NCI-H526 treated with DMSO at 0.1 percent for 48 hours (cell line): Measurements from ENCODE around the gene SOX12.
A peak's percentile ranks its signal among the peaks of the same experiment; 100 is the strongest.
"Not testable (repeated sequence)": the region's sequence is repeated elsewhere in the genome, so short reads cannot be mapped to it uniquely, and the experiment has no call there.

Experiments used
- DNase-seq: peaks from one replicate; lab custom pipeline; 2025; lab: John Stamatoyannopoulos, UW

The SOX12 gene

DNA sequence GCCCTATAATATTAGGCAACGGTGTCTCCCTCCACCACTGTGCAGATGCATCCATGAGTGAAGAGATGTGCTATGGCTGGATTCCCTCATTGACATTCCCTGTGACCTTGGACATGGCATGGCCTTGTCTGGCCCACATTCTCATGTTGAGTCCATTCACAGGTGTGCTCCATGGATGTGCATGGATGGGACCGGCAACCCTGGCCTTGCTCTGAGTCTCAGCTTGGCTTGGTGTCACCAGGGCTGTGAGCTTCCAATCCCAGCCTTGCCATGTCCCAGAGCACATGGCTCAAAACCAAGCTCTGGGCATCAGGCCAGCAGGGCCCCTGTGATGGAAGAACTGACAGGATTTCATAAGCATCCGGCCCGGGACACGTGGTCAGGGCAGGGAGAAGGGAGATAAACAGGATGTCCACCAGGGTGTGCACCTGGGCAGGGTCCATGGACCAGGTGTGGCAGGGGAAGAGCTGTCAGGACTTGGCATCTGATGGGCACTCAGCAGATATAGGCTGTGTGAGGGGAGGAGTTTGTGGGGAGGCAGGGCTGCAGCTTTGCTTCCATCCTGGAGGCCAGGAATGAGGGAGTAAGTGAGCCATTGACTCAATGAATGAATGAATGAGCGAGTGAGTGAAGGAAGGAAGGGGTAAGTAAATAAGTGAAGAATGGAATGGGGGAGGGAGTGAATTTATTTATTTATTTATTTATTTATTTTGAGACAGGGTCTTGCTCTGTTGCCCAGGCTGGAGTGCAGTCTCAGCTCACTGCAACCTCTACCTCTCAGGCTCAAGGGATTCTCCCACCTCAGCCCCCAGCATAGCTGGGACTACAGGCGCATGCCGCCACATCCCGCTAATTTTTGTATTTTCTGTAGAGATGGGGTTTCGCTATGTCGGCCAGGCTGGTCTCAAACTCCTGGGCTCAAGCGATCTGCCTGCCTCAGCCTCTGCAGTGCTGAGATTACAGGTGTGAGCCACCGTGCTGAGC, 37.2 kb downstream of the SOX12 start:
- DNase-seq = peak; percentile 67

DNA sequence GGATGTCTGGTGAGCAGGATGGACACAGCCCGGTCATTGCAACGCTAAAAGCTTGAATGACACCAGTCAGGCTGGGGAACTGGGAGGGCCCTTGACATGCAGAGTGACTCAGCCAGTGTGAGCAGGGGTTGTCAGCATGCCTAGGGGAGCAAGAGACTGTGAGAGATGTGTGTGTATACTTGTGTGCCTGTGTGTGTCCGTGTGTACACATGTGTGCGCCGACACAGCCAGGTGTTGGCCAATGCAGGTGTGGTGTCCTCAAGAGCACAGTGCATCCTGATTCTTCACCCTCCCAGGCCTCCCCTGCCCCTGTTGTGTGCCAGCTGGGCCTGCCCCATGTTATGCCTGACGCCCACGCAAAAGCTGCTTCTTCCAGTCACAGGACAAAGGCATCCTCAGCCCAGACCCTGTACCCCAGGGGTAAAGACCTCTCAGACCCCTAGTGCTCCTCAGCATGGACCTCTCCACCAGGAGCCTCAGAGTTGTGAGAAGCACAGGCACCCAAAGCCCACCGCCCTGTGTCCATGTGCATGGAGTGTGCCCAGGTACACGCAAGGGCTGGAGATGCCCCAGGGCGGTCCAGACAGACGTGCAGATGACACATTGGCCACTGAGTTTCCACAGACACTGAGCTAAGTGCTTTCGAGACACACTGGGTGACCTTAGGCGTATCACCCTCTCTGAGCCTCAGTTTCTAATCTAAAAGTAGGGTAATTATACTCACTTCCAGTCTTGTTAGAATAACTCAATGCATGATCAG, 38.1 kb downstream of the SOX12 start:
- no peak for DNase-seq

- no peak for DNase-seq
These were observed 39.8 kb downstream of the SOX12 start for GRCh38 chr20:364905-365794.

DNA sequence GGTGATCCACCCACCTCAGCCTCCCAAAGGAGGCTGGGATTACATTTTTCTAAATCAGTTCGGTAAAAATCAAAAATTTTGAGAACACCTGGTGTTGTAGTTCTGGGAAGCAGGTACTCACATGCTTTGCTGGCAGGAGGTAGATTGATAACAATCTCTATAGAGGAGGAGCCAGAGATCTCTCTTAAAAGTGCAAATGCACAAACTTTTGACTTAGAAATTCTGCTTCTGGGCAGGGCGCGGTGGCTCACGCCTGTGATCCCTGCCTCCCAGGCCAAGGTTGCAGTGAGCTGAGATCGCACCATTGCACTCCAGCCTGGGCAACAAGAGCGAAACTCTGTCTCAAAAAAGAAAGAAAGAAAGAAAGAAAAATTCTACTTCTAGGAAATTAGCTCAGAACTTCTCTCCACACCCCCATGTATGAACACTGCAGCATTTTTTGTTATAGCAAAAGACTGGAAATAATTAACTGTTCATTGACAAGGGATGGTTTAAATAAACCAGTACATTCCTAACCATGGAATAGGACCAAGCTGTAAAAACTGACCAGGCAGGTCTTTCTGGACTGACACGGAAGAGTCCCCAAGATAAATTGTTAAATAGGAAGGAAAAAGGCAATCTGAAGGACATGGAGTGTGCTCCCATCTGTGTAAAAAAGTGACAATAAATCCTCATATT, 40.8 kb downstream of the SOX12 start:
- no peak for DNase-seq

DNA sequence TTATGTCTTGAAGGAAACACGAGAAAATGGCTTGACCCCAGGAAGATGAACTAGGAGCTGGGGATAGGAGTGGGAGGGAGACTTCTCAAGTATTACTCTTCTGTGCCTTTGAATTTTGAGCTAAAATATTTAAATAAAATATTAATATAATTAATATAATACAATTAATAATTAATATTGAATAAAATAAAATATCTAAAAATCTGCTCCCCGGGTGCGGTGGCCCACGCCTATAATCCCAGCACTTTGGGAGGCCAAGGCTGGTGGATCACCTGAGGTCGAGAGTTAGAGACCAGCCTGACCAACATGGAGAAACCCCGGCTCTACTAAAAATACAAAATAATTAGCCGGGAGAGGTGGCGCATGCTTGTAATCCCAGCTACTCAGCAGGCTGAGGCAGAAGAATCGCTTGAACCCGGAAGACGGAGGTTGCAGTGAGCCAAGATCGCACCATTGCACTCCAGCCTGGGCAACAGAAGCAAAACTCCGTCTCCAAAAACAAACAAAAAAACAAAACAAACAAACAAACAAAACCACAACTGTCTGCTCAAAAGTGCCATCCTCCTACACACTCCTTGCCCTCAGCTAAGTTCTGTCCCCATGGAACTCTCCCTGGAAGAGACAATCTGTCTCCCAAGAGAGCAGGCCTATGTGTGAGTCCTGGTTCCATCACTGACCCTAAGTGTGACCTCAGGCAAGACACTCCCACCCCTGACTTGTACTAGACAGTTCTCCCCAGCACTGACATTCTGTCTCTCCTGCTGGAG, 41.5 kb downstream of the SOX12 start:
- DNase-seq = no peak

- no peak for DNase-seq
These were observed 42.1 kb downstream of the SOX12 start for GRCh38 chr20:367486-367887.

DNA sequence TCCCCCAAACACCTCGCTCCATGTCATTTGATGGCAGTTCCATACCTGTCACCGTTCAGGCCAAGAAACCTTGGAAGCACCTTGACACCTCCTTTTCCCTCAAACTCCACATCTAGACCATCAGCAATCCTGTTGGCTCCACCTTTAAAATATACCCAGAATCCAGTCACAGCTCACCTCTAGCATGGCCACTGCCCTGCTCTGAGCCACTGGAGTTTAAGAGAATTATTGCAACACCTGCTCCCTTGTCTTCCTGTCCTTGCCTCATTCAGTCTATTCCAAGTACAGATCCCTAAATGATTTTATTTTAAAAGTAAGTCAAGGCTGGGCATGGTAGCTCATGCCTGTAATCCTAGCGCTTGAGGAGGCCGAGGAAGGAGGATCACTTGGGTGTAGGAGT, 43.6 kb downstream of the SOX12 start:
- no peak for DNase-seq

DNA sequence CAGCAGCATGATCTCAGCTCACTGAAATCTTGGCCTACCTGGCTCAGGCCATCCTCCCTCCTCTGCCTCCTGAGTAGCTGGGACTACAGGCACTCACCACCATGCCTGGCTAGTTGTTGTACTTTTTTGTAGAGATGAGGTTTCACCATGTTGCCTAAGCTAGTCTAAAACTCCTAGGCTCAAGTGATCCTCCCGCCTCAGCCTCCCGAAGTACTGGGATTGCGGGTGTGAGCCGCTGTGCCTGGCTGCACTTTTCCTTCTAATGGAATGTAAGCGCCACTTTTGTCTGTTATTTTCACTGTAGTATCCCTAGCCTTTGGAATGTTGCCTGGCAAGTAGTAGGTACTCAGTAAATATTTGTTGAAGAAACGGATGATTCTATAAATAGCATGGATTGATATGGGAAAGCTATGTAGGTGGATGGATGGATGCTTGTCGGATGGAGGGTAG, 44.8 kb downstream of the SOX12 start:
- DNase-seq = peak; percentile 74

DNA sequence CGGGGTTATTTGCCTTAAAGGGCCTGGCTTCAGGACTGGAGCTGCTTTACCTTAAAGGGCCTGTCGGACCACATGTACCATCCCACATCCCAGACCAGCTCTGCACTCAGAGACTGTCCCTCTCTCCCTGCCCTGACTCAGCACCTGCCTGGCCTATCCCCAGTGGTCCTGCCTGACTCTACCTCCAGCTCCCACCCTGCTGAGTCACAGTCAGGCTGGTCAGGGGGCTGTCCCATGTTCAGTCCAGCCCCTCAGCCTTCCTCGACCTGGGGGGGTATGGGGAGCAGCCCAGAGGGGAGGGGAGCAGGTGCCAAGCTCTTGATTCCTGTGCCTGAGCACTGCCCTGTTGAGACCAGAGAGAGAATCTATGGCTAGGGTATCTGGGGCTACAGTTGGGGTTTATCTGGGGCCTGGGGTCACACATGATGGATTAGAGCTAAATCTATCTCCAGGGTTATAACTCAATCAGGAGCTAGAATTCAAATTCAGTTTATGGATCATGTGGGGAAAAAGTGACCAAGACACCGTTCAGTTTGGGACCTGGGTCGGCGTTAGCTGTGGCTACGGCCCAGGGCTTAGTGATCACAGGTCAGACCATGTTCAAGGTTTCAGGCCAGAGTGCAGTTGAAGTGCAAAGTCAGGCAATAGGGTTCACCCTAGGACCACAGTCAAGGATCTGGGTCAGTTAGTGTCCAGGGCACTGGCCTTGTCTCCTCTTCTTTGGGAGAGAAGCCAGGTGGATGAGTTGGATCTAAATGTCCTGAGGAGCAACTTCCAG, 45.8 kb downstream of the SOX12 start:
- no peak for DNase-seq

GRCh38 chr20:371755-372542, 46.6 kb downstream of the SOX12 start:
- DNase-seq = no peak

DNA sequence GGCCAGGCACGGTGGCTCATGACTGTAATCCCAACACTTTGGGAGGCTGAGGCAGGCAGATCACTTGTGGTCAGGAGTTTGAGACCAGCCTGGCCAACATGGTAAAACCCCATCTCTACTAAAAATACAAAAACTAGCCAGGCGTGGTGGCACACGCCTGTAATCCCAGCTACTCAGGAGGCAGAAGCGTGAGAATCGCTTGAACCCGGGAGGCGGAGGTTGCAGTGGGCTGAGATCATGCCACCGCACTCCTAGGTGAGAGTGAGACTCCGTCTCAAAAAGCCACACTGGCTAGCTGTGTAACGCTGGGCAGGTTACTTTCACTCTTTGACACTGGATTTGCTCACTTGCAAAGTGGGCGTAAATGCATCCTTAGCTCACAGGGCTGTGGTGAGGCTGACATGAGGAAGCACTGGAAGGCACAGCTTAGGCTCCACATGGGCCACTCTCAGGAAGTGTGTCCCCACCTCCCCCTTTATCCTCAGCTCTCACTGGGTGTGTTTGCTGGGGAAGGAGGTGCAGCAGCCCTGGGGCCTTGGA, 47.3 kb downstream of the SOX12 start:
- DNase-seq = not testable (repeated sequence)

DNA sequence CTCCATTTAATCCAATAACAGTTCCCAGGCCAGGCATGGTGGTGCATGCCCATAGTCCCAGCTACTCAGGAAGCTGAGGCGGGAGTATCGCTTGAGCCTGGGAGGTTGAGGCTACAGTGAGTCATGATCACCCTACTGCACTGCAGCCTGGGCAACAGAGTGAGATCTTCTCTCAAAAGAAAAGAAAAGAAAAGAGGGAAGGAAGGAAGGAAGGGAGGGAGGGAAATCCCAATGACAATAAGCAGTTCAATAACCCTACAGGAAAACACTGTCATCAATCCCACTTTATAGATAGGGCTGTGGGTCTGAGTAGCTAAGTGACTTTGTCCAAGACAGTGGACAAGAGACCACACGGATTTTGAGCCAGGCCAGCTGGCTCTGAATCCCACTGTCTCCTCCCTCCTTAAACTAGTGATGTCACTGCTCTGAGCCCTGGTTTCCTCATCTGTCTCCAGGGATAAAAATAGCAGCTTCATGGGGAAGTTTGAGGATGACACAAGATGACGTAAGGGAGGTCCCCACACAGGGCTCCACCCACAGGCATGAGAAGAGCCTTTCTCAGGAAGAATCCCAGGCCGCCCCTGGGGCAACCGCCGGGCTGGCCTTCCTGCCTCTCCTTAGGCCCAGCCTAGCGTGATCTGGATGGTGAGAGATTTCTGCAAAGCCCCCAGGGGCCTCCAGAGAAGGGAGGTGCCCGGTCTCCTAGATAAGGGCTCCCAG, 48.0 kb downstream of the SOX12 start:
- no peak for DNase-seq

DNA sequence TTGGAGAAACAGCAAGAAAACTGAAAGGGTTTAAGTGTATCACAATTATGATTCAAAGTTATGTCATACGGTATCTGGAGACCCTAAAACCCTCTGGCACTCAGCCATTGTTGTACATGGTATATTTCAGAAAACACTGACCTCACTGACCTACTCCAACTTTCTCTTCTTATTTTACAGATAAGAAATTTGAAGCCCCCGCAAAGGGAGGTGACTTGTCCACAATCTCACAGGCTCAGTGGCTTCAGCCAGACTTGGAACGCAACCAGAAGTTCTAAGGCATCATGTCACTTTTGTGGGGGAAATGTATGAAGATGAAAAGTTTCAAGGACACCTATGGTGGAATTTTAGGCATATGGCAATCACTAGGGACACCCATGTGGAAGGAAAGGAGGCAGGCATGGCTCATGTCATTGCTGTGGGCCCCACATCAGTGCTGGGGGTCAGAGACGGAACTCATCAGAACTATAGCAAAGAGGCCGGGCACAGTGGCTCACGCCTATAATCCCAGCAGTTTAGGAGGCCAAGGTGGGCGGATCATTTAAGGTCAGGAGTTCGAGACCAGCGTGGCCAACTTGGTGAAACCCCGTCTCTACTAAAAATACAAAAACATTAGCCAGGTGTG, 50.0 kb downstream of the SOX12 start:
- no peak for DNase-seq

DNA sequence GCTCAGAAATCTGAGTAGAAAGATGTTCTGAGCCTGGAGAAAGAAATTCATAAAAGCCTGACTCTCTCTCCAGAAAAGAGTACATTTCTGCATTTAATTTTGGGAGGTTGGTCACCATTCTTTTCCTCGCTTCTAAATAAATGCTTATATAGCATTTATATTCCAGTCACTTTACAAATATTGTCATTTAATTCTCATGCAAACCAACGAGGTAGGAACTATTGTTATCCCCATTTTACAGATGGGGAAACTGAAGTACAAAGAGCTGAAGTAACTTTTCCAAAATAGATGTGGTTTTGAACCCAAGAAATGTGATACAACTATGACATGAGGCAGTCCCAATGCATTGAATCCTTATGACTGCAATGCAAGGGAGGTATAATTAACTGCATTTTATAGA, 50.7 kb downstream of the SOX12 start:
- DNase-seq = no peak

- DNase-seq = no peak
These were observed 51.4 kb downstream of the SOX12 start for GRCh38 chr20:376750-377149.

GRCh38 chr20:377578-377977, 52.2 kb downstream of the SOX12 start:
- DNase-seq = not testable (repeated sequence)

DNA sequence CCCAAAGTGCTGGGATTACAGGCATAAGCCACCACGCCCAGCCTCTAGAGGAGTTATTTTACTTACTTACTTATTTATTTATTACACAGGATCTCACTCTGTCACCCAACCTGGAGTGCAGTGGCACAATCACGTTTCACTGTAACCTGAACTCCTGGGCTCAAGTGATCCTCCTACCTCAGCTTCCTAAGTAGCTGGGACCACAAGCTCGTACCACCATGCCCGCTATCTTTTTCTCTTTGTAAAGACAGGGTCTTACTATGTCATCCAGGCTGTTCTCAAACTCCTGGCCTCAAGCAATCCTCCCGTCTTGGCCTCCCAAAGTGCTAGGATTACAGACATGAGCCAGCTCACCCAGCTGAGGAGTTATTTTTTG, 53.6 kb downstream of the SOX12 start:
- no peak for DNase-seq
